ENCODE results near the gene SLX4.

GRCh38 chr16:3623642-3624041 lies 12.2 kb upstream of the SLX4 start:
- no peak for TF ChIP-seq CTCF (IDR thresholded peaks at IDR 0.05)
- TF ChIP-seq POLR2A (IDR thresholded peaks at IDR 0.05): no peak
